Effector memory CD8-positive, alpha-beta T cell (primary cell): Measurements from ENCODE around the gene BICC1.

Experiments
- ATAC-seq: fragments of 150-1000 bp; cut with Tn5 transposase; replicated peaks from 2 replicates; pipeline ENCODE4 v1.10.0; 2021; ENCODE audit warnings: mild to moderate bottlenecking, moderate library complexity
- DNase-seq, 3 experiments: peaks; one replicate each; pipeline ENCODE4 v3.0.0; 2021
- H3K27ac Mint-ChIP-seq, 2 donors: one replicate each; pipeline ENCODE4 v1.8.0; 2022; ENCODE audit warnings: mild to moderate bottlenecking in 2 of 2, mixed read lengths in 2 of 2, moderate library complexity in 2 of 2
- H3K27me3 Mint-ChIP-seq, 2 donors: one replicate each; pipeline ENCODE4 v1.8.0; 2022; ENCODE audit warnings: mixed read lengths in 2 of 2
- H3K36me3 Mint-ChIP-seq: one replicate; pipeline ENCODE4 v1.8.0; 2022; ENCODE audit warnings: mild to moderate bottlenecking, moderate library complexity, mixed read lengths; ENCODE audit not compliant: insufficient read depth
- H3K4me1 Mint-ChIP-seq, 2 donors: one replicate each; pipeline ENCODE4 v1.8.0; 2022; ENCODE audit warnings: low read depth in 2 of 2, mixed read lengths in 2 of 2
- H3K4me3 Mint-ChIP-seq, 2 donors: one replicate each; pipeline ENCODE4 v1.8.0; 2022; ENCODE audit warnings: mild to moderate bottlenecking in 2 of 2, mixed read lengths in 2 of 2, moderate library complexity in 2 of 2
- H3K9me3 Mint-ChIP-seq, 2 donors: one replicate each; pipeline ENCODE4 v1.8.0; 2022; ENCODE audit warnings: mixed read lengths in 2 of 2

BICC1 gene

DNA sequence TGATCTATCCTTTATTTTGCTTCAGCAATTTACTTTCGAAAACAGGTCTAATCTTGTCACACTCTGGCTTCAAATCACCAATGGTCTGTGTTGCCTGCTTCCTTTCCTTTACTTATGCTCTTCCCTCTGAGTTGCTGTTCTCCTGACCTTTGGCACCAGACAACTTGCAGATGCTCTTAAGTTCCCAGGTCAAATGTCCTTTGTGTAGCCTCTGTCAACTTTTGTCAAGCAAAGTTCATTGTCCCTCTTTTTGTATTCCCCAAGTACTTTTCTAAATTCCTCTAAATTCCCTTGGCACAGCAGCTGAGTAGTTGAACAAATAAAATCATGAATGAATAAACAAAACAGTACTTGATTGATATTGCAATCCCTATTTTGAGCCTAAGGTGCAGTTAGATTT is 289.4 kb downstream of the BICC1 start:
- H3K4me1 Mint-ChIP-seq, result no peaks in the 10 kb centered on the region
- no peaks in the 10 kb centered on the region for H3K36me3 Mint-ChIP-seq
- no peak overlapping the region for H3K27ac Mint-ChIP-seq
- H3K27me3 Mint-ChIP-seq, result no peaks in the 10 kb centered on the region
- no peaks in the 10 kb centered on the region for H3K9me3 Mint-ChIP-seq
- no peak for ATAC-seq
- H3K4me3 Mint-ChIP-seq, result no peak overlapping the region
- DNase-seq, result no peak

DNA sequence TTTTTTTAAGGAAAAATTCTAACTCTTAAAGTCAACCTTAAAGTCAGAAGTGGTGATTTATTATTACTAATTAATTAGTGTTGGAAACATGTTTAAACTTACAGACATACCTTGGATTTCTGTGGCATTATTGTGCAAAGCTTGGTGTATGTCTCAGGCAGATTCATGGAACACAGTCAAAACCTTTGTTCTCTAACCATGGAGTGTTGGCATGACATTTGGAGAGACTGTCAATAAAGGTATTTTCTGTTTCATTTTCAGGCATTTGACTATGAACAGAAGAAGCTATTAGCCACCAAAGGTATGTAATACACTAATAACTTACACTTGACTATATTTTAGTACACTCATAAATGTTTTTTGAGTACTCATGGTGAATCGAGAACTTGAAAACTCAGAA is 293.7 kb downstream of the BICC1 start:
- Mint-ChIP-seq H3K36me3 (no peaks in the 10 kb centered on the region), H3K9me3 (peaks cover 0 to 2% of the 10 kb centered on the region in 2 donors), H3K4me1 (no peaks in the 10 kb centered on the region), H3K4me3 (no peak overlapping the region), H3K27ac (no peak overlapping the region), H3K27me3 (no peaks in the 10 kb centered on the region)
- no peak for DNase-seq
- no peak for ATAC-seq

DNA sequence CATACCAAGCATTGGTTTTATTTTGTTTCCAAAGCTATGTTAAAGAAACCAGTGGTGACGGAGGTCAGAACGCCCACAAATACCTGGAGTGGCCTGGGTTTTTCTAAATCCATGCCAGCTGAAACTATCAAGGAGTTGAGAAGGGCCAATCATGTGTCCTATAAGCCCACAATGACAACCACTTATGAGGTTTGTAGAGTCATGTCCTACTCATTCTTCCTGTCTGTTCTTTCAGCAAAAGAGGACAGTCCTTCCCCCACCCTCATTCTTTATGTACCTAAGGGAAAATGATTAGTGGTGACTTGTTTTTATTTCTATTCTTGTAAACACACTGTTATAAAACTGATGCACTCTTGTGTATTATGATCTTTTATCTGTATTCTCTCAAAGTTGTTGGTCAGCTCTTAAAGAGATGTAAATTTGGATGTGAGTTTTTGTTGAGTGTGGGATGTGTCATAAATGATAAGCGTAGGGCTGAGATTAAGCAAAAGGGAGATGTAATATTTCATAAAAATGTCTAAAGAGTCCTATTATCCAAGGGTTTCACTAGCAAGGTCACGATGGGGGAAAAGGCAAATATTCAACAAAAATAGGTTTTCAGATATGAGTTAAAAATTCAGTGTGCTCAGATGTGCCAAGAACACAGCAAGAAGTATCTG is 294.4 kb downstream of the BICC1 start:
- Mint-ChIP-seq H3K27me3 (peaks cover 5 to 7% of the 10 kb centered on the region in 2 donors), H3K4me1 (no peaks in the 10 kb centered on the region), H3K9me3 (peaks cover 0 to 2% of the 10 kb centered on the region in 2 donors), H3K36me3 (no peaks in the 10 kb centered on the region), H3K27ac (no peak overlapping the region), H3K4me3 (no peak overlapping the region)
- ATAC-seq (no peak), DNase-seq (no peak)

DNA sequence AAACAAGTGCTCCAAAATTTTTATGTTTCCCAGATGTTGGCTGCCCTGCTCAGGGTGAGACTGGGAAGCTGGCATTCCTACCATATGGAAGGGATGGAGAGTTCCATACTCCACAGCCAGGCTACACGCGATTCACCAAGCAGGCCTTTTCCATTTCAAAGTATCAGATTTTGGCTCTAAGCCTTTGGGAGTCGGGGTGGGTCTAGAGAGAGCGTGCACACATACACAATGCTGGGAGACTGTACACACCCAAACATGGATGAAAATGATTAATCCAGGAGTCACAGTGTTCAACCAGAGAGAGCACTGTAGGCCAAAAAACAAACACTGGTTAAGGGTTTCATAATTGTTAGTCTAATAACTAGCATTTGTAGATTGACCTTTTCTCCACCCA is 295.0 kb downstream of the BICC1 start:
- no peak for DNase-seq

DNA sequence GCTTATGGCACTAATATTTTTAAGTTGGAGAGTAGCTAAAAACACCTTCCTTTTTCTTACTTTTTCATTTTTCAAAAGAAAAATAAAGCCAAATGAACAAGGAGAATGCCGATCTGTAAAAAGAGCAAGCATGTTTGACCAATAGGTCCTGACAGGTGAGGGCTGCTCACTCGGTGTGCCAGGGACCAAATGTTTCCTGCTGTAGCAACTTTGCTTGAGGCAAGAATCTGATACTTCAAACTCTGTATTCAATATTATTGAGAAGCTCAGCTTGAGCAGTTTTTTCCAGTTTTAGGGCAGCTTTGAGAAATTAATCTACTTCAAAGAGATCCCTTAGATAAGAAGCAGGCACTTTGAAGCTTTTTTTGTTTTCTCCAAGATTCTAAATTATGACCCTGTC is 298.1 kb downstream of the BICC1 start:
- peaks cover 0 to 2% of the 10 kb centered on the region in 2 donors for H3K9me3 Mint-ChIP-seq
- ATAC-seq (no peak), DNase-seq (no peak)
- no peaks in the 10 kb centered on the region for H3K36me3 Mint-ChIP-seq
- peaks cover 6 to 10% of the 10 kb centered on the region in 2 donors for H3K27me3 Mint-ChIP-seq
- H3K27ac Mint-ChIP-seq, result no peak overlapping the region
- H3K4me3 Mint-ChIP-seq, result no peak overlapping the region
- no peaks in the 10 kb centered on the region for H3K4me1 Mint-ChIP-seq

More for the DNA sequence above, 295.0 kb downstream of the BICC1 start:
- Mint-ChIP-seq H3K9me3 (peaks cover 0 to 2% of the 10 kb centered on the region in 2 donors), H3K4me1 (no peaks in the 10 kb centered on the region), H3K4me3 (no peak overlapping the region), H3K27ac (no peak overlapping the region), H3K36me3 (no peaks in the 10 kb centered on the region), H3K27me3 (peaks cover 6 to 10% of the 10 kb centered on the region in 2 donors)
- ATAC-seq, result no peak

DNA sequence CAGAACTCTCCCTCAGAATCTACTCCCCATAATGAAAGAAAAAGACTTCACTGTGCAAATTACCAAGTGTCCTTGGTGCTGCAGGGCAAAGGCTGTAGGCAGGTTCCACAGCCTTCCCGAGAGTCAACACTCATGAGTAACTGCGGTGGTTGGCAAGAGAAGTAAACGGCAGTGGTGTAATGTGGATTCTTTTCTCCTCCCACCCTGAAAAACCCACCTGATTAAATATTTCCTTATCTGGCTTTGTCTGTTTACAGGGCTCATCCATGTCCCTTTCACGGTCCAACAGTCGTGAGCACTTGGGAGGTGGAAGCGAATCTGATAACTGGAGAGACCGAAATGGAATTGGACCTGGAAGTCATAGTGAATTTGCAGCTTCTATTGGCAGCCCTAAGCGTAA is 300.9 kb downstream of the BICC1 start:
- no peak overlapping the region for H3K27ac Mint-ChIP-seq
- peaks cover 0 to 2% of the 10 kb centered on the region in 2 donors for H3K9me3 Mint-ChIP-seq
- no peaks in the 10 kb centered on the region for H3K4me1 Mint-ChIP-seq
- H3K27me3 Mint-ChIP-seq, result peaks cover 6 to 10% of the 10 kb centered on the region in 2 donors
- no peak overlapping the region for H3K4me3 Mint-ChIP-seq
- H3K36me3 Mint-ChIP-seq, result no peaks in the 10 kb centered on the region
- ATAC-seq (no peak), DNase-seq (no peak)

DNA sequence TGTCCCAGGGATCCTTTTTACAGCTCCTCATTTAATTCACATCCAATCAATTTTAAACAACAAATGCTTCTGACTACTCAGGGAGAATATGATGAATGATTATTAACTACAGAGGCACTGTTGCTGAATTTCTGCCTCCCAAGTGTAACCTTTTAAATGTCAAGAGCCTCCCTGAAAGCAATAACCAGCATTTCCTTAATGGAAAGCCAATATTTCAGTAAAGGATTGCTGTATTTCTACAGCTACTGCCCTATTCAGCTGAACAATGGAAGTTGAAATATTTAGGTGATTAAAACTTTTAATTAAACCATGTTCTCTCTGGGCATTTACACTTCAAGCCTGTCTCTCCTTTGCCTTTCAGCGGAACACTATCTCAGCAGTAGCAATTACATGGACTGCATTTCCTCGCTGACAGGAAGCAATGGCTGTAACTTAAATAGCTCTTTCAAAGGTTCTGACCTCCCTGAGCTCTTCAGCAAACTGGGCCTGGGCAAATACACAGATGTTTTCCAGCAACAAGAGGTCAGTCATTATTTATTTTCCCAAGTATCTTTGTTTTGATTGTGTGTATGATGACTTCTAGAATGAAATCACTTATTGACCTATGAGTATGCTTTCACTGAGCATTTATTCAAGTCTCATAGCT is 304.7 kb downstream of the BICC1 start:
- H3K4me1 Mint-ChIP-seq, result peaks cover 0 to 7% of the 10 kb centered on the region in 2 donors
- H3K36me3 Mint-ChIP-seq, result no peaks in the 10 kb centered on the region
- H3K27me3 Mint-ChIP-seq, result peaks cover 0 to under 1% of the 10 kb centered on the region in 2 donors
- no peak overlapping the region for H3K27ac Mint-ChIP-seq
- no peak overlapping the region for H3K4me3 Mint-ChIP-seq
- ATAC-seq (no peak), DNase-seq (no peak)
- H3K9me3 Mint-ChIP-seq, result peaks cover 0 to 2% of the 10 kb centered on the region in 2 donors

DNA sequence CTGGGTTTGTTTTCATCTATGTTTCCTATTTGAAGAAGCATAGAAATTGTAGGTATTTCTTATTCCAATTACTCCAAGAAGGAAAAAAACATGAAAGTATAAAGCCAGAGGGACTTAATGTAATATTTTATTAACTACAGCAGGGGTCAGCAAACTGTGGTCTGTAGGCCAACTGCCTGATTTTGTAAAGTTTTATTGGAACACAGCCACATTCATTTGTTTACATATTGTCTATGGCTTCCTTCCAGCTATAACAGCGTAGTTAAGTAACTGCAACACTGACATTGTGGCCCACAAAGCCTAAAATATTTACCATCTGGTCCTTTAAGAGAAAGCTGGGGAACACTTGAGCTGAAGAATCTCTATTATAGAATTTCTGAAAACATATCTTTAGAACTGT is 306.2 kb downstream of the BICC1 start:
- DNase-seq, result no peak
- Mint-ChIP-seq H3K9me3 (peaks cover 0 to 2% of the 10 kb centered on the region in 2 donors), H3K36me3 (no peaks in the 10 kb centered on the region), H3K4me1 (peaks cover 0 to 7% of the 10 kb centered on the region in 2 donors), H3K27me3 (no peaks in the 10 kb centered on the region), H3K4me3 (no peak overlapping the region), H3K27ac (no peak overlapping the region)
- ATAC-seq, result no peak

DNA sequence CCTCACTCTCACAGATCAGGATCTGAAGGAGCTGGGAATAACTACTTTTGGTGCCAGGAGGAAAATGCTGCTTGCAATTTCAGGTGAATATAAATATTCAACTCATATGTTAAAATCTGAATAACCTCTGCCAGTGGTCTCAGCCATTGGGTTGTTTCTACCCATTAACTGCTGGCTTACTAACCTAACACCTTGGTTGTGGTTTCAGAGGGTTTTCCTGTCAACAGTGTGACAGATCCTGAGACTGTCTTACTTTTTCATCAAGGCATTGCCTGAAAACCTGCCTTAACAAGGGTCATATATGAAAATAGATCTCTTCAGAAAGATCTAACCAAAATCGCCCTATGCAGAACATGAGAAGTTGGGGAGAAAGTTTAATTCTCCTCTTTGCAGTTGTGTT is 307.7 kb downstream of the BICC1 start:
- Mint-ChIP-seq H3K4me1 (peaks cover 0 to 7% of the 10 kb centered on the region in 2 donors), H3K4me3 (no peak overlapping the region), H3K27ac (no peak overlapping the region), H3K9me3 (peaks cover 0 to 3% of the 10 kb centered on the region in 2 donors), H3K27me3 (no peaks in the 10 kb centered on the region), H3K36me3 (no peaks in the 10 kb centered on the region)
- DNase-seq (no peak), ATAC-seq (no peak)

DNA sequence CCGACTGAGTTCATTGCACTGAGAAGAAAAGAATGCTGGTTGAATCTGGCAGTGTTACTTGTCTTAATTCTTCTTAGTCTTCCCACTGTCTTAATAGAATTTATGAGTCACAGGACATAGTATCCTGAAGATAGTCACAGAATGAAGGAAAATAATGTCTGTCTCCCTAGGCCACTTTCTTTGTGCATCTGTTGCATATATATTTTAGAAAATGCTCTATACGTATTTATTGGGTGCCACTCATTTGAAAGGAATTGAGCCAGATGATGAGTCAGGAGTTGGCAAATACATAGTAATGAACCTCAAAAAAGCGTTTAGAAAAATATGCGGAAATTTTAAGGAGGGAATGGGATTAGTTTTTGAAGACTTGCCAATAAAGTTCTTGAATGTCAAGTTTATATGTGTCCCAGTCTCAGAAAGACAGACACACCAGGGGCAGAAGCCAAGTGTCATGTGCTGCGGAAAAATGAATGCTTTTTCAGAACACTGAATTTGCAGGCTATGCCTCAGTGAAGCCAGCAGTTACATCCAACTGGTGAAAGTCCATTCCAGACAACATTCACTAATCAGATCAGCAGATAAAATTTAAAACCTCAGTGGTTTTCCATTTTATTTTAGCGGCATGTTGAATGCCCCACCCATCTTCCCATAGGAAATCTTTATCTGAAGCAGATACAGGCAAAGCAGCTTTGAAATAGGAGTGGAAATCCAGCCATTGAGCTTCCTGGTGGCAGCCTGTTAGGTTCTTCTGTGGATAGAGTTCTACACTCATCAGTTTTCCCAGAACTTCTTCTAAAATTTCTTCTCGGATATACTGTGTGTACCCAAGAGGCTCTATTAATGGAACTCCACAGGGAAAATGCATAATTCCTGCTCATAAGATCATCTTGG is 308.4 kb downstream of the BICC1 start:
- H3K9me3 Mint-ChIP-seq, result peaks cover 0 to 3% of the 10 kb centered on the region in 2 donors
- H3K4me1 Mint-ChIP-seq, result peaks cover 0 to 7% of the 10 kb centered on the region in 2 donors
- H3K4me3 Mint-ChIP-seq, result no peak overlapping the region
- ATAC-seq (no peak), DNase-seq (no peak)
- H3K27me3 Mint-ChIP-seq, result no peaks in the 10 kb centered on the region
- H3K36me3 Mint-ChIP-seq, result no peaks in the 10 kb centered on the region
- H3K27ac Mint-ChIP-seq, result no peak overlapping the region

DNA sequence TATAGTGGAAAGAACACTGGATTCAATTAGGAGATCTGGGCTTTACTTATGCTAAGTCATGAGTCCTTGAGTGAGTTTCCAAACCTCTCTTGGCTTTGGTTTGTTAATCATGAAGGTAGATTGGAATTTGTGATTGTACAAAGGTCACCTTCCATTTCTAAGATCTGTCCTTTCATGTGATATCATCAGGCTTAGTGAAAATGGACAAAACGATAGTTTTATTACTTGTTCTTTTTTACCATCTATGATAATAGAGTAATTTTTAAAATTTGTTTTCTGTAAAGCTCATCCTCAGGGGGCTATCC is 309.0 kb downstream of the BICC1 start:
- ATAC-seq, result no peak
- Mint-ChIP-seq H3K4me1 (peaks cover 0 to 7% of the 10 kb centered on the region in 2 donors), H3K4me3 (no peak overlapping the region), H3K27ac (no peak overlapping the region), H3K36me3 (no peaks in the 10 kb centered on the region), H3K9me3 (peaks cover 0 to 3% of the 10 kb centered on the region in 2 donors), H3K27me3 (no peaks in the 10 kb centered on the region)
- DNase-seq, result no peak

DNA sequence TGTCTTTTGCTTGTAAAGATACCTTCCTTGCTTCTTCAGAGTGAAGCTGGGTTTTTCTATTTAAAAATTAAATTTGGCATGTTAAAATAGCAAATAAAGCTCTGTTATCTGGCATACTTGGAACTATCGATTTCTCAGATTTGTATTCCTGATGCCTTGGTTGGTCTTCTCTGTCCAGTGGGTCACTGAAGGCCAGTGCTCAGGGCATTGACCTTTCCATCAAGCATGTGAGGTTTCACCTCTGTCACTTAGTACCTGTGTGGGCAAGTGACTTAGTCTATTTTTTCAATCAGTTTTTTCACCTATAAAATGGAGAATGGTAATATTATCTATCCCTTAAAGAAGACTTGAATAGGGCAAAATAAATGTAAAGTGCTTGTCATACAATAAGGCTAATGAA is 311.3 kb downstream of the BICC1 start:
- DNase-seq (no peak), ATAC-seq (no peak)
- Mint-ChIP-seq H3K27ac (no peak overlapping the region), H3K4me3 (no peak overlapping the region), H3K36me3 (no peaks in the 10 kb centered on the region), H3K27me3 (no peaks in the 10 kb centered on the region), H3K4me1 (peaks cover 0 to 7% of the 10 kb centered on the region in 2 donors), H3K9me3 (peaks cover 0 to 3% of the 10 kb centered on the region in 2 donors)

DNA sequence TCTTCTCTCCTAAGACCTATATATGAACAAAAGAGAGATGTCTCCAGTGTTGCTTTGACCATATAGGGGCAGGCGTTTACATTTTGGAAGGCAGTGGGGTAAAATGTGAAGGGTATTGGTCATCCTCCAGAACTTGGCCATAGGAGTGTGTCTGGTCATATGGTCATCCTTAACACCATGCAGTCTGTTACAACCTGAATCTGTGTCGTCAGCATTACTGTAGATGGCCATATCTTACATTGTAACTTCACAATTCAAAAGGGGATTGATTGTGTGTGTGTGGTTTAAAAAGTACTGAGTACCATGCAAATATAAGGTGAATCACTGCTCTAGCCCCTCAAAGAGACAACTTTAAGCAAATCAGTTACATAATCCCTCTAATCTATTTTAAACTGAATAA is 311.7 kb downstream of the BICC1 start:
- Mint-ChIP-seq H3K4me3 (no peak overlapping the region), H3K4me1 (peaks cover 0 to 7% of the 10 kb centered on the region in 2 donors), H3K27me3 (no peaks in the 10 kb centered on the region), H3K27ac (no peak overlapping the region), H3K9me3 (peaks cover 0 to 3% of the 10 kb centered on the region in 2 donors), H3K36me3 (no peaks in the 10 kb centered on the region)
- DNase-seq, result no peak
- ATAC-seq, result no peak

DNA sequence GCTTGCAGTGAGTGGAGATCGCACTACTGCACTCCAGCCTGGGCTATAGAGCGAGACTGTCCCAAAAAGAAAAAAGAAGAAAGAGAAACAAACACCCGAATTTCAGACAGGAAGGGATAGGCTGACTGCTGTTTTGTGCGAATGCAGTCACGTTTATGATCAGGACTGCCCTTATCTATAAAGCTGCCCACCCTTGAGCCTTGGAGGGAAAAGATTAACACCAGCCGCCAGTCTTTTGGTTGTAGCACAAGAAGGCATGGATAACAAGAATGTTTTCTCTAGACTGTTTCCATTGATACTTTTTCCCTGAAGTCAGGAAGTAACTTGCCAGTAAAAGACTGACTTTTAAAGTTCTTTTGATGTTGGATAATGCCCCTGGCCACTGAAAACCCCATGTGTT is 314.0 kb downstream of the BICC1 start:
- Mint-ChIP-seq H3K9me3 (peaks cover 0 to 3% of the 10 kb centered on the region in 2 donors), H3K27me3 (no peaks in the 10 kb centered on the region), H3K36me3 (no peaks in the 10 kb centered on the region), H3K27ac (no peak overlapping the region), H3K4me3 (no peak overlapping the region), H3K4me1 (no peaks in the 10 kb centered on the region)
- DNase-seq, result no peak
- no peak for ATAC-seq
